ENCODE data around the gene DEPDC5. TPM values are rescaled to one million over a fixed set of nuclear protein-coding genes. Genes with fewer than 3 reads are reported as not detected.

The DEPDC5 gene
- total RNA-seq, 4 donors from 2014 or later, result 6.6 to 12.2 (median 10.4) TPM

GRCh38 chr22:31866918-31867317 lies 113.1 kb downstream of the DEPDC5 start:
- intact Hi-C loops (cut with DNase I; ENCODE audit: low total_unique reads) (no loop called here), in situ Hi-C loops (cut with MboI; ENCODE audit: low sequenced_read_pairs in 4 of 4) (no loop called here)
- Histone ChIP-seq H3K36me3 (peaks cover 0 to 16% of the 10 kb centered on the region in 2 donors), H3K9me3 (no peaks in the 10 kb centered on the region), H3K27ac (no peak overlapping the region), H3K4me1 (no peaks in the 10 kb centered on the region), H3K4me3 (no peak overlapping the region), H3K27me3 (no peaks in the 10 kb centered on the region)
- ATAC-seq, result no peak
- DNase-seq, result no peak
- TF ChIP-seq CTCF (IDR thresholded peaks at IDR 0.05 in 4 of 5, conservative IDR thresholded peaks at IDR 0.05 in 1 of 5) (no peak), POLR2A (IDR thresholded peaks at IDR 0.05) (no peak)

- peaks cover 0 to 16% of the 10 kb centered on the region in 2 donors for H3K36me3 ChIP-seq
- TF ChIP-seq POLR2A (IDR thresholded peaks at IDR 0.05), result no peak
- H3K27ac ChIP-seq, result no peak overlapping the region
- no peak for DNase-seq
- H3K27me3 ChIP-seq, result no peaks in the 10 kb centered on the region
- no peaks in the 10 kb centered on the region for H3K4me1 ChIP-seq
- in situ Hi-C loops (cut with MboI; ENCODE audit: low sequenced_read_pairs in 4 of 4), result no loop called here
- ATAC-seq, result no peak
- H3K9me3 ChIP-seq, result no peaks in the 10 kb centered on the region
- intact Hi-C loops (cut with DNase I; ENCODE audit: low total_unique reads), result no loop called here
- H3K4me3 ChIP-seq, result no peak overlapping the region
These were observed 113.8 kb downstream of the DEPDC5 start for GRCh38 chr22:31867386-31868153.

GRCh38 chr22:31869739-31870138 lies 115.9 kb downstream of the DEPDC5 start:
- H3K4me3 ChIP-seq, result no peak overlapping the region
- ATAC-seq, result no peak
- no peaks in the 10 kb centered on the region for H3K9me3 ChIP-seq
- in situ Hi-C loops (cut with MboI; ENCODE audit: low sequenced_read_pairs in 4 of 4), result no loop called here
- no peak for DNase-seq
- no peak for TF ChIP-seq CTCF (IDR thresholded peaks at IDR 0.05 in 4 of 5, conservative IDR thresholded peaks at IDR 0.05 in 1 of 5)
- TF ChIP-seq POLR2A (IDR thresholded peaks at IDR 0.05), result no peak
- intact Hi-C loops (cut with DNase I; ENCODE audit: low total_unique reads), result no loop called here
- no peak overlapping the region for H3K27ac ChIP-seq
- peaks cover 0 to 16% of the 10 kb centered on the region in 2 donors for H3K36me3 ChIP-seq
- H3K27me3 ChIP-seq, result no peaks in the 10 kb centered on the region
- no peaks in the 10 kb centered on the region for H3K4me1 ChIP-seq

- Histone ChIP-seq H3K4me3 (no peak overlapping the region), H3K4me1 (no peaks in the 10 kb centered on the region), H3K27ac (no peak overlapping the region), H3K27me3 (no peaks in the 10 kb centered on the region), H3K9me3 (no peaks in the 10 kb centered on the region), H3K36me3 (peaks cover 0 to 16% of the 10 kb centered on the region in 2 donors)
- no peak for TF ChIP-seq CTCF (IDR thresholded peaks at IDR 0.05 in 4 of 5, conservative IDR thresholded peaks at IDR 0.05 in 1 of 5)
- no peak for TF ChIP-seq POLR2A (IDR thresholded peaks at IDR 0.05)
- DNase-seq, result no peak
- ATAC-seq, result no peak
- in situ Hi-C loops (cut with MboI; ENCODE audit: low sequenced_read_pairs in 4 of 4), result no loop called here
- intact Hi-C loops (cut with DNase I; ENCODE audit: low total_unique reads), result no loop called here
These were observed 117.1 kb downstream of the DEPDC5 start for GRCh38 chr22:31870890-31871289.

- H3K9me3 ChIP-seq, result no peaks in the 10 kb centered on the region
- no peak for ATAC-seq
- H3K27ac ChIP-seq, result no peak overlapping the region
- no peak for DNase-seq
- in situ Hi-C loops (cut with MboI; ENCODE audit: low sequenced_read_pairs in 4 of 4) (no loop called here), intact Hi-C loops (cut with DNase I; ENCODE audit: low total_unique reads) (no loop called here)
- H3K36me3 ChIP-seq, result peaks cover 0 to 16% of the 10 kb centered on the region in 2 donors
- TF ChIP-seq CTCF (IDR thresholded peaks at IDR 0.05 in 4 of 5, conservative IDR thresholded peaks at IDR 0.05 in 1 of 5) (no peak), POLR2A (IDR thresholded peaks at IDR 0.05) (no peak)
- no peaks in the 10 kb centered on the region for H3K27me3 ChIP-seq
- H3K4me3 ChIP-seq, result no peak overlapping the region
- H3K4me1 ChIP-seq, result no peaks in the 10 kb centered on the region
These were observed 117.7 kb downstream of the DEPDC5 start for GRCh38 chr22:31871480-31871879.

Measured in gastrocnemius medialis (tissue), 4 donors.